ENCODE data around the gene ARL13A. TPM values are rescaled to one million over a fixed set of nuclear protein-coding genes. Genes with fewer than 3 reads are reported as not detected.

ARL13A gene
- total and polyA plus RNA-seq, 2 of the 8 experiments (the other 6 are each of a cell fraction or from before 2014, with no cell fraction given): not detected

DNA sequence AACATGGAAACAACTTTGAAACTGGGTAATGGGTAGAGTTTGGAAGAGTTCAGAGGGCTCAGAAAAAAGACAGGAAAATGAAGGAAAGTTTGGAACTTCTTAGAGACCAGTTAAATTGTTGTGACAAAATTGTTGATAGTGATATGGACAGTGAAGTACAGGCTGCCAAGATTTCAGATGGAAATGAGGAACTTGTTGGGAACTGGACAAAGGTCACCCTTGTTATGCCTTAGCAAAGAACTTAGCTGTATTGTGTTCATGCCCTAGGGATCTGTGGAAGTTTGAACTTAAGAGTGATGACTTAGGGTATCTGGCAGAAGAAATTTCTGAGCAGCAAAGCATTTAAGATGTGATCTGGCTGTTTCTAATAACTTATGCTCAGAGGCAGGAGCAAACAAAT lies 5.1 kb upstream of the ARL13A start:
- Histone ChIP-seq H3K9ac (replicated peaks in 1 of 4; ENCODE audit: extremely low read depth in 1 of 4, low read depth in 3 of 4, low read length in 3 of 4) (no peak overlapping the region), H3K36me3 (ENCODE audit: control insufficient read depth in 2 of 4, insufficient read depth in 4 of 4, low read length in 3 of 4) (no peaks in the 10 kb centered on the region), H3K4me3 (ENCODE audit: extremely low read depth in 1 of 4, insufficient read depth in 2 of 4, low read depth in 3 of 4, low read length in 4 of 4) (no peak overlapping the region), H3K9me3 (ENCODE audit: insufficient read depth in 2 of 2, low read depth in 1 of 2, low read length in 1 of 2) (no peaks in the 10 kb centered on the region), H3K4me1 (replicated peaks in 1 of 4; ENCODE audit: control insufficient read depth in 3 of 4, insufficient read depth in 4 of 4, low read length in 3 of 4) (no peaks in the 10 kb centered on the region), H2BK15ac (ENCODE audit: low read length) (no peak overlapping the region), H4K5ac (ENCODE audit: insufficient read length, low read depth, low read length) (no peak overlapping the region), H3K79me2 (ENCODE audit: control insufficient read depth in 1 of 2, insufficient read depth in 2 of 2, low read length in 2 of 2) (no peaks in the 10 kb centered on the region), H3K14ac (ENCODE audit: insufficient read length) (no peak overlapping the region), H3K27me3 (replicated peaks in 1 of 4; ENCODE audit: control insufficient read depth in 3 of 4, extremely low read depth in 1 of 4, insufficient read depth in 3 of 4, low read length in 3 of 4) (no peaks in the 10 kb centered on the region), H3K18ac (ENCODE audit: extremely low read depth, low read length) (no peak overlapping the region), H2BK20ac (ENCODE audit: low read length) (no peak overlapping the region), H2AFZ (ENCODE audit: low read length) (no peak overlapping the region), H3K79me1 (ENCODE audit: low read depth, low read length) (no peaks in the 10 kb centered on the region), H2AK5ac (ENCODE audit: low read depth, low read length) (no peak overlapping the region), H2BK5ac (ENCODE audit: low read depth, low read length) (no peak overlapping the region), H4K8ac (ENCODE audit: extremely low read depth, insufficient read depth, low read length) (no peak overlapping the region), H4K91ac (replicated peaks; ENCODE audit: insufficient read length, low read length) (no peak overlapping the region), H3K27ac (ENCODE audit: low read depth, low read length) (no peak overlapping the region), H3K4ac (replicated peaks; ENCODE audit: insufficient read length, low read depth, low read length) (no peak overlapping the region), H3K23ac (ENCODE audit: insufficient read length) (no peak overlapping the region), H3K56ac (replicated peaks; ENCODE audit: insufficient read length, low read depth, low read length) (no peak overlapping the region), H3K23me2 (ENCODE audit: low read depth, low read length) (no peaks in the 10 kb centered on the region), H2BK120ac (replicated peaks; ENCODE audit: low read depth, low read length) (no peak overlapping the region), H2BK12ac (ENCODE audit: low read depth, low read length) (no peak overlapping the region), H4K20me1 (replicated peaks in 1 of 2; ENCODE audit: control insufficient read depth in 1 of 2, insufficient read depth in 2 of 2, low read length in 2 of 2) (no peaks in the 10 kb centered on the region), H3K4me2 (ENCODE audit: insufficient read depth in 1 of 2, low read depth in 2 of 2, low read length in 2 of 2) (no peak overlapping the region)
- DNase-seq (ENCODE audit: low read depth in 1 of 2, low spot score in 2 of 2) (no peak), FAIRE-seq (no peak)
- ChIA-PET POLR2A (ENCODE audit: partially characterized antibody) (no interaction called here), CTCF (ENCODE audit: partially characterized antibody) (interaction anchor here (1.5 kb wide), 1 partner anchor 28 kb away, joined by 4 read pairs; no protein-coding TSS in a partner anchor)
- no peak for TF ChIP-seq ATF2 (IDR thresholded peaks at IDR 0.05; ENCODE audit: low read length)
- TF ChIP-seq ASH2L (IDR thresholded peaks at IDR 0.05; ENCODE audit: low read length): no peak
- TF ChIP-seq, protein P1, sequence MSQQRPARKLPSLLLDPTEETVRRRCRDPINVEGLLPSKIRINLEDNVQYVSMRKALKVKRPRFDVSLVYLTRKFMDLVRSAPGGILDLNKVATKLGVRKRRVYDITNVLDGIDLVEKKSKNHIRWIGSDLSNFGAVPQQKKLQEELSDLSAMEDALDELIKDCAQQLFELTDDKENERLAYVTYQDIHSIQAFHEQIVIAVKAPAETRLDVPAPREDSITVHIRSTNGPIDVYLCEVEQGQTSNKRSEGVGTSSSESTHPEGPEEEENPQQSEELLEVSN (IDR thresholded peaks at IDR 0.05): no peak
- TF ChIP-seq, protein P2, sequence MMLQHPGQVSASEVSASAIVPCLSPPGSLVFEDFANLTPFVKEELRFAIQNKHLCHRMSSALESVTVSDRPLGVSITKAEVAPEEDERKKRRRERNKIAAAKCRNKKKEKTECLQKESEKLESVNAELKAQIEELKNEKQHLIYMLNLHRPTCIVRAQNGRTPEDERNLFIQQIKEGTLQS (IDR thresholded peaks at IDR 0.05; ENCODE audit: insufficient read depth, low read depth, low read length): no peak
- no peak for TF ChIP-seq EGR1 (IDR thresholded peaks at IDR 0.05; ENCODE audit: borderline replicate concordance, low read depth, low read length)

Data from H1 (cell line).